ENCODE measurements around the gene LRRC61.

DNA sequence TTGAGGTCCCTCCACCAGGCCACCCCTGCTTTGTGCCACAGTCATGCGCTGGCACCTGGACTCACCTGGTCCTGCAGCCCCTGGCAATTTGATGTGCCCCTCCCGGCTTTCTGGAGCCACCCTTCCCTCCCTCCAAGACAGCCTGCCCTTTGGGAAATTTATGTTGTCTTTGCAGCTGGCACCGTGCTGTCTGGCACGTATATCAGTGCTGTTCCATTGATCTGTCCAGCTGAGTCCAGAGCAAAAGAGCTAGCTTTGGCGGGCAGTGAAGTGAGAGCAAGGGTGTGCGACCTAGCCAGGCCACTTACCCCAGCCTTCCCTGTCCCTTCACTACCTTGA lies 12.6 kb downstream of the LRRC61 start:
- TF ChIP-seq, protein P1, sequence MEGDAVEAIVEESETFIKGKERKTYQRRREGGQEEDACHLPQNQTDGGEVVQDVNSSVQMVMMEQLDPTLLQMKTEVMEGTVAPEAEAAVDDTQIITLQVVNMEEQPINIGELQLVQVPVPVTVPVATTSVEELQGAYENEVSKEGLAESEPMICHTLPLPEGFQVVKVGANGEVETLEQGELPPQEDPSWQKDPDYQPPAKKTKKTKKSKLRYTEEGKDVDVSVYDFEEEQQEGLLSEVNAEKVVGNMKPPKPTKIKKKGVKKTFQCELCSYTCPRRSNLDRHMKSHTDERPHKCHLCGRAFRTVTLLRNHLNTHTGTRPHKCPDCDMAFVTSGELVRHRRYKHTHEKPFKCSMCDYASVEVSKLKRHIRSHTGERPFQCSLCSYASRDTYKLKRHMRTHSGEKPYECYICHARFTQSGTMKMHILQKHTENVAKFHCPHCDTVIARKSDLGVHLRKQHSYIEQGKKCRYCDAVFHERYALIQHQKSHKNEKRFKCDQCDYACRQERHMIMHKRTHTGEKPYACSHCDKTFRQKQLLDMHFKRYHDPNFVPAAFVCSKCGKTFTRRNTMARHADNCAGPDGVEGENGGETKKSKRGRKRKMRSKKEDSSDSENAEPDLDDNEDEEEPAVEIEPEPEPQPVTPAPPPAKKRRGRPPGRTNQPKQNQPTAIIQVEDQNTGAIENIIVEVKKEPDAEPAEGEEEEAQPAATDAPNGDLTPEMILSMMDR (IDR thresholded peaks at IDR 0.05) = no peak
- TF ChIP-seq POLR2A (IDR thresholded peaks at IDR 0.05) = no peak
